GM21526 (cell line): ENCODE results near the gene RCAN3.

ENCODE experiments used
- ATAC-seq: cut with Tn5 transposase; IDR thresholded peaks from one replicate; pipeline ENCODE4 v1.9.1; 2021; ENCODE audit warnings: moderate library complexity; ENCODE audit not compliant: unreplicated experiment, low FRiP score

The RCAN3 gene

DNA sequence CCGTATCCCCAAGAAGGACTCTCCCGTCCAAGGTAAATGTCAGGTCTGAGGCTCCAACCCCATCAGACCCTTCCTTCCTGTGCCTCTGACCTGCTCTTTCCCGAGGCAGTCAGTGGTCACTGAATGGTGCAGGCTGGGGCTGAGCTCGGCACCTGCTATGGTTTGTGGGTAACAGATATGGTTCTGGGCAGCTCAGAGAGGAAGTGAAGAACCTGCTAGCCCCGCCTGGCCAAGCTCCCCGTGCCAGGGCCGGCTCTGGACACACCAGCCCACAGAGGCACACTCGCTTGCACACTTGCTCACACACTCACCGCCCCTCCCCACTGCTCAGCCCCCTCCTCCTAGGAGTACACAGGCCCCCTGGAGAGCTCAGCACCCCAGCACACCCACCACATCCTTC is 69.7 kb downstream of the RCAN3 start:
- no peak for ATAC-seq

GRCh38 chr1:24575905-24576587 is 73.4 kb downstream of the RCAN3 start:
- ATAC-seq: no peak

DNA sequence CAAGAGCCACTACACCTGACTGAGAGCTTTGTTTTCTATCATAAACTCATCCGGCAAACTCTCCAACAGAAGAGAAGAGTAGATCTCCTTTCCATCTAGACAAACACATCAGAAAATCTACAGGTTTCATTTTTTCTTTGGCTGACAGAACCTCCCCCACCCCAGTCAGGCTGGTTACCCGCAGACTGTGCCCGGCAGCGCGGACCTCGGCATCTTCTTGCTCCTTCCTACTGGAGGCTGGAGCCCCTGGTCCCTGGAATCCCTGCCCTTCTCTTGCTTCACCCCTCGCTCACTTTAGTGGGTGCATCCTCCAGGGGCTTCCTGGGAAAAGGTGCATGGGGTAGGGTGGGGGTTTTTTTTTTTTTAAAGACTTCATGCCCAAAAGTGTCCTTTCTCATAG is 76.2 kb downstream of the RCAN3 start:
- no peak for ATAC-seq

- no peak for ATAC-seq
These were observed 78.1 kb downstream of the RCAN3 start for GRCh38 chr1:24580756-24581155.

- ATAC-seq: no peak
These were observed 81.6 kb downstream of the RCAN3 start for GRCh38 chr1:24584171-24584647.

GRCh38 chr1:24586119-24586518 is 83.5 kb downstream of the RCAN3 start:
- no peak for ATAC-seq

- ATAC-seq: no peak
These were observed 84.6 kb downstream of the RCAN3 start for GRCh38 chr1:24586970-24587820.

- ATAC-seq: no peak
These were observed 85.9 kb downstream of the RCAN3 start for GRCh38 chr1:24588573-24588972.

GRCh38 chr1:24589200-24589599 is 86.6 kb downstream of the RCAN3 start:
- ATAC-seq: no peak
